HG03108 (cell line): ENCODE results near the gene ZNF615.
"Not testable (repeated sequence)": the region's sequence is repeated elsewhere in the genome, so short reads cannot be mapped to it uniquely, and the experiment has no call there.

Experiments
- ATAC-seq: cut with Tn5 transposase; IDR thresholded peaks from one replicate; pipeline ENCODE4 v1.9.1; 2021; ENCODE audit warnings: moderate library complexity; ENCODE audit not compliant: unreplicated experiment

The ZNF615 gene

DNA sequence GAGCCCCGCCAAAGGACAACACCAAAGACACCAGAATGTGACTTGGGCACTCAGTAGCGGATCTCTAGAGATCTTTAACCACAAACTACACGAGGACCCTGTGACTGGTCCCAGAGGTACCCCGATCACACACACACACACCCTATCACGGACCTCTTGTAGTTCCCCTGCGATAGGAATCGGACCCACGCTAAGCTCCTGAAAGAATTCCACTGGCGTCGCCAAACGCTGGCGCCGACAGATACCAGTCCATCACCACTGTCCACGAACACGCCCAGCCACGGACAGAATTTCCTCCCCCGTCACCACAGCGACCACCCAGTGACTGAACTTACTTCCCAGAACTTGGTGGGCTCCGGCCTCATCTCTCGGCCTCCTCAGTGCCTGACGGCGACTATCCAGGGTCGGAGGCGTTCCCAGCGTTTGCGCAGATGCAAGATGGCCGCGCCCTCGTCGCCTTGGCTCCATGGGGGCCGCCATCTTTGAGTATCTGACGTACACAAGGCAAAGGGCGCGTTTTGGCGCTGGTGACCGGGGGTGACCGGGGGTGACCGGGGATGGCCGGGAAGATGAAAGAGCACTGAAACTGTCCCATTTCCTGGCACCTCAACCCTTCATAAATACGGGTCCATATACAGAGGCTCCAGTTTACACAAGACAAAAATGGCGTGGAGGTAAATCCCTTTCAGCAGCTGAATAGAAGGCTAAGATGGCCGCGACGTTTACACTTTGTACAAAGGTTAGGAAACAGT, at the start of gene ZNF615:
ZNF615 (minus strand) TSS at position 406 of the 752 bp plus-strand sequence. CDS start 4,500 bp downstream, outside the sequence.
- ATAC-seq: peak; percentile 92

DNA sequence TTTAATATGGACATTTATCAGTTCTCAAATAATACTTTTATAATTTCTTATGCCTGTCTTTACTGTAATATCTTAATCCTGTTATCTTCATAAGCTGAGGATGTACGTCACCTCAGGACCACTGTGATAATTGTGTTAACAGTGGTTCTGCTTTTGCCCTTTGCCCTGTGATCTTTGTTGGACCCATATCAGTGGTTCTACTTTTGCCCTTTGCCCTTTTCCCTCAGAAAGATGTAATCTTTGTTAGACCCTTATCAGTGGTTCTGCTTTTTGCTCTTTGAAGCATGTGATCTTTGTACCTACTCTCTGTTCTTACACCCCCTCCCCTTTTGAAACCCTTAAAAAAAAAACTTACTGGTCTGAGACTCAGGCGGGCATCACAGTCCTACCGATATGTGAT, 48.5 kb upstream of the ZNF615 start:
- ATAC-seq: not testable (repeated sequence)

DNA sequence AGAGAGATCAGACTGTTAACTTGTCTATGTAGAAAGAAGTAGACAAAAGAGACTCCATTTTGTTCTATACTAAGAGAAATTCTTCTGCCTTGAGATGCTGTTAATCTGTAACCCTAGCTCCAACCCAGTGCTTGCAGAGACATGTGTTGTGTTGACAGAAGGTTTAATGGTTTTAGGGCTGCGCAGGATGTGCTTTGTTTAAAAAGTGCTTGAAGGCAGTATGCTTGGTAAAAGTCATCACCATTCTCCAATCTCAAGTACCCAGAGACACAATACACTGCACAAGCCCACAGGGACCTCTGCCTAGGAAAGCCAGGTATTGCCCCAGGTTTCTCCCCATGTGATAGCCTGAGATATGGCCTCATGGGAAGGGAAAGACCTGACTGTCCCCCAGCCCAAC, 43.7 kb upstream of the ZNF615 start:
- ATAC-seq: not testable (repeated sequence)

DNA sequence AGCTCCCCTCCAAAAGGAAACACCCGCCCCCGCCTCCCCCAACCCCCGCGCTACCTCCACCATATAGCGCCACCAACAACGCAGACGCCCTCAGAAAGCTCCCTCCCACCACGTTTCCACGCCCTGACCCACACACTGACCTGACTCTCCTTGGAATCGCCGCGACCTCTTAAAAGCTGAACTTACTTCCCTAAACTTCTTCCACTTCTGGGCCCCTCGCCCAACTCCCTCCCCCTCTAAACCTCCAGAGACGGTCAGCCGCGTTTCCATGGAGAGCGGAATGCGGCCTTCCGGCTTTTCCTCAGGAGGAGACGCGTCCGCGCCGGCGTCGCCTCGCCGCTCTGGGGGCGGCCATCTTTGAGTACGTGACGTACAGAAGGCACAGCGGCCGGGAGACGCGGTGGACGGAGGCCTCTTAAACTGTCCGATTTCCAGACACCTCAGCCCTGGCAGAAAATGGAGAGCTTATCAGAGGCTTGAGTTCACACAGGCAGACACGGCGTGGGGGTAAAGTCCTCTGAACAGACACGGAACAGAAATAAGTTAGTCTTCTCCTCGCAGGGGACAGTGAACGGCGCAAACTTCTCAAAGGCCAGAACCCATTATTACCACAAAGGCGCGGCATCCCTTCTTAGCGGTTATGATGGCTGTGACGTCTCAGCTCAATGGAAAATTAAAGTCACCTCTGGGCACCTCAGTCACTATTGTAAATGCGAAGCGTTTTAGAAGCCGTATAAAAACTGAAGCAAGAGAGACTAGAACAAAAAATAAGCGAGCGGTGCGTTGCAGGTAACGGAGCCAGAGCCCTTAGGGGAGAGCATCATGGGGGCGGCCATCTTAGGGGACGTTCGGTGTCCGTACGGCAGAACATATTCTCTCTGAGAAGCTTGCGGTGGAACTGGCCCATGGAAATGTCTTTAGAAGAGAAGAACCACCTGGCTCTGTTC, 40.8 kb upstream of the ZNF615 start, which contains the start of gene ZNF432:
ZNF432 (minus strand) TSS at position 284 of the 947 bp plus-strand sequence. CDS start 1,970 bp downstream, outside the sequence.
- peak; percentile 72 for ATAC-seq

DNA sequence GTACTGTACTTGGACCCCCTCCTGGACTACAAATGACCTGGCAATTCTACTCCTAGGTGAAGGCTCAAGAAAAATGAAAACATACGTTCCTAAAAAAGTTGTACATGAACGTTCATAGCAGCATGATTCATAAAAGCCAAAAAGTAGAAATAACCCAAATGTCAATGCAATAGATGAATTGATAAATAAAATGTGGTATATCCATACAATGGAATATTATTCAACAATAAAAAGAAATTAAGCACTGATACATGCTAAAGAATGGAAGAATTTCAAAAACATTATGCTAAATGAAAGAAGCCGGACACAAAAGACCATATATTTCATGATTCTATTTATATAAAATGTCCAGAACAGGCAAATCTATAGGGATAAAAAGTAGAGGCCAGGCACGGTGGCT, 31.2 kb upstream of the ZNF615 start:
- no peak for ATAC-seq

DNA sequence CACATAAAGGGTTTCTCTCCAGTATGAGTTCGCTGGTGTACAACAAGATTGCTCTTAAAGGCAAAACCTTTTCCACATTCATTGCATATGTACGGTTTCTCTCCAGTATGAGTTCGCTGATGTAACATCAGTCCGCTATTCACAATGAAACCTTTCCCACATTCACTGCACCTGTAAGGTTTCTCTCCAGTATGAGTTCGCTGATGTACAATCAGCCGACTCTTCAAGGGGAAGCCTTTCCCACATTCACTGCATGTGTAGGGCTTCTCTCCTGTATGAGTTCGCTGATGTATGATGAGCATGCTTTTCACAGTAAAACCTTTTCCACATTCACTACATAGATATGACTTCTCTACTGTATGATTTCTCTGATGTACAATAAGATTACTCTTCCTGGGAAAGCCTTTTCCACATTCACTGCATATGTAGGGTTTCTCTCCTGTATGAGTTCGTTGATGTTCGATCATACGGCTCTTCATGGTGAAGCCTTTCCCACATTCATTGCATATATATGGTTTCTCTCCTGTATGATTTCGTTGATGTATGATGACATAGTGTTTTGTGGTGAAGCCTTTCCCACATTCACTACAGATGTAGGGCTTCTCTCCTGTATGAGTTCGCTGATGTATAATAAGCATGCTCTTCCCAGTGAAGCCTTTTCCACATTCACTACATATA, 26.2 kb upstream of the ZNF615 start:
- ATAC-seq: no peak

DNA sequence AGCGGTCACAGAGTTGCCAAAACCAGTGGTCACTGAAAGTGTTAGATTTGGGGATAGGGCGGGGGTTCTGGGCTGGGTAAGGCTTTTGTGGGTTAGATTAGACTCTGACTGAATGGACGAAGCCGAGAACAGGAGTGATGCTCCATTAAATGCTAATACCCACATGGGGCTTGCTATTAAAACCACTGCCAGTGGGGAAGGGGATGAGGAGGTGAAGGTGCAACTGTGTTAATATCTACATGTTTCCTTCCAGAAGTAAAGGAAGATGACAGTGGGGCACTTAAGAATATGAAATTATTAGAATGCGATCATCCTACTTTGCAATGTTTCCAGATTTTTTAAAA, 20.7 kb upstream of the ZNF615 start:
- peak; percentile 26 for ATAC-seq

DNA sequence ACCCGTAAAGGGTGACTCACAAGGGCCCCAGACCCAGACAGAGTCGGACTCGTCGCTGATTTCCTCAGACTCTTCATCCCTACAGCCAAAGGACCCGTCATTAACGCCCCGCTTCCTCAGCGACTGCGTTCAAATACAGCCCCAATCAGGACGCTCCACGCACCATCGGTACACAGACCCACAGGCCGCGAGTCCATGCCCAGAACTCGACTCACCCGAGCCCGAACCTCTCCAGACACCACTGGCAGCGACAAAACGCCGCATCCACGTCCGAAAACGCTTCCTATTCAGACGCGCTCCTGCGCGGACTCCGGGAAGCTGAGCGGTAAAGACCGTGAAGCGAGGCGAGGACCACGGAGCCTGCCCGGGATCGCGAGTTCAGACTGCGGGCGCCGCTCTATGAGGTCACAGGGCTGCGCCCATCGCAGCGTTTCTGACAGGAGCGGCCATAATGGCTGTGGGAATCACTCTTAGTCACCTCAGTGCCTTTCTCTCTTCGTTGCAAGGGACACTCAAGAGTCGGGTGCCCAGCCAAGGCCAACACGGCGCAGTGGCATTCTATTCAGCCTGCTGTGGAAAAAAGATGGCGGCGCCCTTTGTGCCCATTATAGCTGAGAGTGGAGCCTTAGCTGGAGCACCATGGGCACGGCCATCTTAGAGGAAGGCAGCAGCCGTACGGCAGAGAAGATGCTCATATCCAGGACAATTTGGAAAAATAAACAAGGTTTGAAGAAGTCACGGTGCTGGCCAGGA, 20.2 kb upstream of the ZNF615 start, which contains the start of gene ZNF614:
ZNF614 (minus strand) TSS at position 353 of the 753 bp plus-strand sequence. CDS start 2,634 bp downstream, outside the sequence.
- ATAC-seq: peak; percentile 91

DNA sequence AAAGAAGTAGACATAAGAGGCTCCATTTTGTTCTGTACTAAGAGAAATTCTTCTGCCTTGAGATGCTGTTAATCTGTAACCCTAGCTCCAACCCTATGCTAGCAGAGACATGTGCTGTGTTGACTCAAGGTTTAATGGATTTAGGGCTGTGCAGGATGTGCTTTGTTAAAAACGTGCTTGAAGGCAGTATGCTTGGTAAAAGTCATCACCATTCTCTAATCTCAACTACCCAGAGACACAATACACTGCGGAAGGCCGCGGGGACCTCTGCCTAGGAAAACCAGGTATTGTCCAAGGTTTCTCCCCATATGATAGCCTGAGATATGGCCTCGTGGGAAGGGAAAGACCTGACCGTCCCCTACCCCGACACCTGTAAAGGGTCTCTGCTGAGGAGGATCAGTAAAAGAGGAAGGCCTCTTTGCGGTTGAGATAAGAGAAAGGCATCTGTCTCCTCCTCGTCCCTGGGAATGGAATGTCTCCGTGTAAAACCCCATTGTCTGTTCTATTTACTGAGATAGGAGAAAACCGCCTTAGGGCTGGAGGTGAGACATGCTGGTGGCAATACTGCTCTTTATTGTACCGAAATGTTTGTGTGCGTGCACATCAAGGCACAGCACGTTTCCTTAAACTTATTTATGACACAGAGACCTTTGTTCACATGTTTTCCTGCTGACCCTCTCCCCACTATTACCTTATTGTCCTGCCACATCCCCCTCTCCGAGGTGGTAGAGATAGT, 18.4 kb upstream of the ZNF615 start:
- ATAC-seq: not testable (repeated sequence)

DNA sequence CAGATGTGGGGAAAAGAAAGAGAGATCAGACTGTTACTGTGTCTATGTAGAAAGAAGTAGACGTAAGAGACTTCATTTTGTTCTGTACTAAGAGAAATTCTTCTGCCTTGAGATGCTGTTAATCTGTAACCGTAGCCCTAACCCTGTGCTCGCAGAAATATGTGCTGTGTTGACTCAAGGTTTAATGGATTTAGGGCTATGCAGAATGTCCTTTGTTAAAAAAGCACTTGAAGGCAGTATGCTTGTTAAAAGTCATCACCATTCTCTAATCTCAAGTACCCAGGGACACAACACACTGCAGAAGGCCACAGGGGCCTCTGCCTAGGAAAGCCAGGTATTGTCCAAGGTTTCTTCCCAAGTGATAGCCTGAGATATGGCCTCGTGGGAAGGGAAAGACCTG, 16.5 kb upstream of the ZNF615 start:
- ATAC-seq: not testable (repeated sequence)

DNA sequence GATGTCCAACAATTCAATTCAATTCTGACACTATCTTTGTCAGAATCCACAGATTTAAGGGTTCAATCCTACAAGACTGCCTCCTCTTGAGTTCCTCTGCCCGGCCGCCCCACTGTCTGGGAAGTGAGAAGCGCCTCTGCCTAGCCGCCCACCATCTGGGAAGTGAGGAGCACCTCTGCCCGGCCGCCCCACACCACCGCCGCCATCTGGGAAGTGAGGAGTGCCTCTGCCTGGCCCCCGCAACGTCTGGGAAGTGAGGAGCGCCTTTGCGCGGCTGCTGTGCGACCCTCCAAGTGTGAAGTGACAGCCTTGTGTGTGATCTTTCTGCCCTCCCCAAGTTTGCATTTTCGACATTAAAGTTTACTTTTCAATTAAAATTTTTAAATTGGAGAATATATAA, 14.2 kb upstream of the ZNF615 start:
- ATAC-seq: no peak

DNA sequence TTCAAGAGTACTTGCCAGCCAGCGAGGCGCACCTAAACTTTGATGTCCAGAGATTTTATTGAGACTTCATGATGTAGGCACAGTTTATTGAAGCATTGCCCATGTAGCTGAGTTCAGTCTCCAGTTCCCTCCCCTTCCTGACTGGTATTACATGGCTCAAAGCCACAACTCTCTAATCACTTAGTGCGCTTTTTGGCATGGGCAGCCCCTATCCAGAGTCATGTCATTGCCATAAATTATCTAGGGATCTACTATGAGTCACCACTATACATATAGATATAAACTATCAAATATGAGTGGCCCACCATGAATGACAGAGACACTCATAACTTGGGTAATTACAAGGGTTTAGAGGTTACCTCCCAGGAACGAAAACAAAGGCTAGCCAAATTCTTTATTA, 12.5 kb upstream of the ZNF615 start:
- ATAC-seq: no peak

DNA sequence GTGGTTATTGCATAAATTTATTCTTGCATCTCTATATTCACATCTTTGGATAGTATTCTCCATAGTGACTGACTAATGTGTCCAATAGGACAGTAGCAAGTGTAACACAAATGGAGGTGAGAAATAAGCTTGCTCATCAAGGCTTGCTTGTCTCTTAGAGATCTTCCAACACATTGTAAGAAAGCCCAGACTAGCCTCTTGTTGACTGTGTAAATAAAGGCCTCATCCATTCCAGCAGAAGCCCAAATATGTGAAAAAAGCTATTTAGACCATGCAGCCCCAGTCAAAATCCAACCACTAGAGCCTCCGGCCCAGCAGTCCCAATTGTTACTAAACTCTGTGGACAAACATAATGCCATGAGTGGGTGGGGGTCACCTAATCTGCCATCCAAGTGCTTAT, 2.7 kb upstream of the ZNF615 start:
- no peak for ATAC-seq

DNA sequence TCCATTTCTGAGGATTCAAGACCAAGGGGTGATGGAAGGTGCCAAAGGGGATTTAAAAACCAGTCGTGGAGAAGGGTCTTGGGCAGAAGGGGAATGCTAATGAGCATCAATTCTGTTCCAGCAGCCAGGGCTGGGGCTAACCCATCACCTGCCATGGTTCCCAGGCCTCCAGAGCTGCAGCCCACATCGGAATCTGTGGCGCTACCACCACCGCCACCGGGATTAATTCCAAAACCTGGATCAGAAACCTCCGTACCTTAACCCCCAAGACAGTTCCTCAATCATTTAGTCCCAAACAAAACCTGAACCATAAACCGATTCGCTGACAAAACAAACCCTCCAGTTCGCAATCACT, 583 bp downstream of the ZNF615 start:
- no peak for ATAC-seq

DNA sequence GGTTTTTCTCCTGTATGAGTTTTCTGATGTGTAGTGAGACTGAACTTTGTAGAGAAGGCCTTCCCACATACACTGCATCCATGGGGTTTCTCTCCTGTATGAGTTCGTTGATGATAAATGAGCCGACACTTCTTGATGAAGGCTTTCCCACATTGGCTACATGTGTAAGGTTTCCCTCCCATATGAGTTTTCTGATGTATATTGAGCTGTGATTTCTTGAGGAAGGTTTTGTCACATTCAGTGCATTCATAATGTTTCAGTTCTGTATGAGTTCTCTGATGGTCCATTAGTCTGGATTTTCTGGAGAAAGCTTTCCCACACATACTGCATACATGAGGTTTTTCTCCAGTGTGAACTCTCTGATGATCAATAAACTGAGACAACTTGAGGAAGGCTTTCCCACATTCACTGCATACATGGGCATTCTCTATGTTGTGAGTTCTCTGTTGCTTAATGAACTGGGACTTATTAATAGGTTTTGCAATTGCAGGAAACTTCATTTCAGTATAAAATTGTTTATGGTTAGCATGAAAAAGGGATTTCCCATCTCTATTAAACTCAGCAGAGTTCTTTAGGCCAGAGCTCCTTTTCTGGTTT, 13.9 kb downstream of the ZNF615 start:
- no peak for ATAC-seq

DNA sequence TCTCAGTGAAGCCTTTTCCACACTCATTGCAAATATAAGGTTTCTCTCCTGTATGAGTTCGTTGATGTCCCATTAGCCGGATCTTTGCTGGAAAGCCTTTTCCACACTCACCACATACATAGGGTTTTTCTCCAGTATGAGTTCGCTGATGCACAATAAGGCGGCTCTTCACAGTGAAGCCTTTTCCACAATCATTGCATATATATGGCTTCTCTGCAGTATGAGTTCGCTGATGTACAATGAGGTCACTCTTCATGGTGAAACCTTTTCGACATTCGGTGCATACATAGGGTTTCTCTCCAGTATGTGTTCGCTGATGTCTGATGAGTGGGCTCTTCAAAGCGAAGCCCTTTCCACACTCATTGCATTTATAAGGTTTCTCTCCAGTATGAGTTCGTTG, 14.6 kb downstream of the ZNF615 start:
- ATAC-seq: no peak

DNA sequence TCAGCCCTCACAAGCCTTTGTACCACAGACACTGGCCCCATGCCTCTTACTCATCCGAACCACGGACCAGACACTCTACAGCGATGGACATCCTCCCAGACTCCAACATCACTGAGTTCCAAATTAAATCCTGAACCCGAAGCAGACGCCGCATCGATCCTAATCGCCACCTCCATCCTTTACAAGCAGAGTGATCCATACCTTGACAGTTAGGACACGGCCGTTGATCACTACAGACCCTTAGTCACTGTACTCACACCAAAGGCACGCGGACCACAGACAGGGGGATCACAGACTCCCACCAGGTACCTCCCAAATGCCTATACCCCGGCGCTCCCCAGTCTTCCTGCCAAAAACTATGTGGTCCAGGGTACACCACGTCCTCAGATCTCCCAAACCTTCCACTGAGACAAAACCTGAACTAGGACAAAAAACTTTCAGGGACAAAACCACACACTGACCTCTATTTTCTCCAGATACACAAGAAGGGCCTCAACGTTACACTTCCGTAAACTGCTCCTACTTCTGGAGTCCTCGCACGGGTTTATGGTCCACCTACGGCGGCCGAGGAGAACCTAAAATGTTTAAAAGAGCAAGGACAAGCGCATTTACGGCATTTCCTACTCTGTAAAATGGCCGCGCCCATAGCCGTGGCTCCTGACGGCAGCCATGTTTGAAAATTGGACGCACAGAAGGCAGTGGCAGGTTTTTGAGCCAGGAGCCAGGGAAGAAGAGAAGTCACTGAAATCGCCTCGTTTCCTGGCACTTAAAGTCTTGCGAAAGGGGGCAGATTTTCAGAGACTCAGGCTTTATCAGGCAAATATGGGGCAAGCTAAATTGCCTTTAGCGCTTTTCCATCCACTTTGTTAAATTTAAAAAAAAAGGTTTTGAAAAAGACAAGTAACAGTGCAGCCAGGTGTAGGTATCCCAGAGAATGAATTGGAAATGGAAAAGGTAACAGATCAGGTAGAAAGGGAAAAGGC, 21.4 kb downstream of the ZNF615 start, which contains the start of gene ZNF350:
ZNF350 (minus strand) TSS at position 532 of the 983 bp plus-strand sequence. CDS start 12,480 bp downstream, outside the sequence.
- ATAC-seq: peak; percentile 87

DNA sequence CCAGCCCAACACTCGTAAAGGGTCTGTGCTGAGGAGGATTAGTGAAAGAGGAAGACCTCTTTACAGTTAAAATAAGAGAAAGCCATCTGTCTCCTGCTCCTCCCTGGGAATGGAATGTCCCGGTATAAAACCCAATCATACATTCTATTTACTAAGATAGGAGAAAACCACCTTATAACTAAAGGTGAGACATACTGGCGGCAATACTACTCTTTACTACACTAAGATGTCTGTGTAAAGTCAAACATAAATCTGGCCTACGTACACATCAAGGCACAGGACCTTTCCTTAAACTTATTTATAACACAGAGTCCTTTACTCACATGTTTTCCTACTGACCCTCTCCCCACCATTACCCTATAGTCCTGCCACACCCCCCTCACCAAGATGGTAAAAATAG, 24.6 kb downstream of the ZNF615 start:
- ATAC-seq: no peak
